ENCODE measurements around the gene ANAPC1.
"Not testable (repeated sequence)": the region's sequence is repeated elsewhere in the genome, so short reads cannot be mapped to it uniquely, and the experiment has no call there.

GRCh38 chr2:111828217-111828766, 55.7 kb downstream of the ANAPC1 start:
- TF ChIP-seq CTCF, POLR2A (IDR thresholded peaks at IDR 0.05): not testable (repeated sequence)
